HEK293T (cell line): ENCODE measurements around the gene NXN.

ENCODE experiments used
- BHLHE40 ChIP-seq: fragments of 450-650 bp; IDR thresholded peaks from 2 replicates; pipeline ENCODE4 v1.6.1; 2016; ENCODE audit warnings: mild to moderate bottlenecking, moderate library complexity, borderline replicate concordance
- FOXM1 ChIP-seq: fragments of 450-650 bp; IDR thresholded peaks from 2 replicates; pipeline ENCODE4 v1.6.1; 2017; ENCODE audit warnings: mild to moderate bottlenecking, borderline replicate concordance

GRCh38 chr17:976312-976711 lies 3.3 kb downstream of the NXN start:
- TF ChIP-seq FOXM1 (no peak), BHLHE40 (no peak)
